Mesothelial cell of epicardium (in vitro differentiated cells): ENCODE data around the gene CRISP2. TPM values are rescaled to one million over a fixed set of nuclear protein-coding genes. Genes with fewer than 3 reads are reported as not detected.

Experiments
- DNase-seq, 2 experiments: peaks; one replicate each; pipeline ENCODE4 v3.0.0; 2021; ENCODE audit warnings: low spot score in 2 of 2; ENCODE audit not compliant: unreplicated experiment in 2 of 2
- H3K27ac Mint-ChIP-seq: 2 replicates; pipeline ENCODE4 v1.8.0; 2021; ENCODE audit warnings: mixed read lengths
- H3K27me3 Mint-ChIP-seq: 2 replicates; pipeline ENCODE4 v1.8.0; 2021; ENCODE audit warnings: low read depth, mixed read lengths
- H3K36me3 Mint-ChIP-seq: 2 replicates; pipeline ENCODE4 v1.8.0; 2021; ENCODE audit warnings: mixed read lengths
- H3K4me1 Mint-ChIP-seq: 2 replicates; pipeline ENCODE4 v1.8.0; 2021; ENCODE audit warnings: mixed read lengths
- H3K4me3 Mint-ChIP-seq: 2 replicates; pipeline ENCODE4 v1.8.0; 2021; ENCODE audit warnings: mild to moderate bottlenecking, moderate library complexity, mixed read lengths
- H3K9me3 Mint-ChIP-seq: 2 replicates; pipeline ENCODE4 v1.8.0; 2021; ENCODE audit warnings: mixed read lengths
- total RNA-seq: library from RNA; stranded (reverse); gene quantifications from 3 replicates; pipeline ENCODE4 v1.2.1, GENCODE V29; 2021
- TF ChIP-seq, protein P1 (sequence below): fragments of 200-600 bp; sonication (generic); IDR thresholded peaks from one replicate; pipeline ENCODE4 v1.5.0; 2021; ENCODE audit warnings: antibody characterized with exemption; ENCODE audit not compliant: unreplicated experiment

The CRISP2 gene, protein sequence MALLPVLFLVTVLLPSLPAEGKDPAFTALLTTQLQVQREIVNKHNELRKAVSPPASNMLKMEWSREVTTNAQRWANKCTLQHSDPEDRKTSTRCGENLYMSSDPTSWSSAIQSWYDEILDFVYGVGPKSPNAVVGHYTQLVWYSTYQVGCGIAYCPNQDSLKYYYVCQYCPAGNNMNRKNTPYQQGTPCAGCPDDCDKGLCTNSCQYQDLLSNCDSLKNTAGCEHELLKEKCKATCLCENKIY
- total RNA-seq, result not detected in 3 replicates

- Mint-ChIP-seq H3K9me3 (peaks cover 22% of the 10 kb centered on the region), H3K27me3 (no peaks in the 10 kb centered on the region), H3K4me1 (no peaks in the 10 kb centered on the region), H3K27ac (no peak within 1 kb of the TSS), H3K4me3 (no peak within 1 kb of the TSS), H3K36me3 (no peaks in the 10 kb centered on the region)
- DNase-seq, result no peak
- TF ChIP-seq, protein P1, sequence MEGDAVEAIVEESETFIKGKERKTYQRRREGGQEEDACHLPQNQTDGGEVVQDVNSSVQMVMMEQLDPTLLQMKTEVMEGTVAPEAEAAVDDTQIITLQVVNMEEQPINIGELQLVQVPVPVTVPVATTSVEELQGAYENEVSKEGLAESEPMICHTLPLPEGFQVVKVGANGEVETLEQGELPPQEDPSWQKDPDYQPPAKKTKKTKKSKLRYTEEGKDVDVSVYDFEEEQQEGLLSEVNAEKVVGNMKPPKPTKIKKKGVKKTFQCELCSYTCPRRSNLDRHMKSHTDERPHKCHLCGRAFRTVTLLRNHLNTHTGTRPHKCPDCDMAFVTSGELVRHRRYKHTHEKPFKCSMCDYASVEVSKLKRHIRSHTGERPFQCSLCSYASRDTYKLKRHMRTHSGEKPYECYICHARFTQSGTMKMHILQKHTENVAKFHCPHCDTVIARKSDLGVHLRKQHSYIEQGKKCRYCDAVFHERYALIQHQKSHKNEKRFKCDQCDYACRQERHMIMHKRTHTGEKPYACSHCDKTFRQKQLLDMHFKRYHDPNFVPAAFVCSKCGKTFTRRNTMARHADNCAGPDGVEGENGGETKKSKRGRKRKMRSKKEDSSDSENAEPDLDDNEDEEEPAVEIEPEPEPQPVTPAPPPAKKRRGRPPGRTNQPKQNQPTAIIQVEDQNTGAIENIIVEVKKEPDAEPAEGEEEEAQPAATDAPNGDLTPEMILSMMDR, result no peak
Observed at GRCh38 chr6:49713346-49713745, at the start of gene CRISP2. TSS of gene CRISP2 (minus strand) at chr6:49713543. CDS start at chr6:49709196, 4,347 bp downstream.

DNA sequence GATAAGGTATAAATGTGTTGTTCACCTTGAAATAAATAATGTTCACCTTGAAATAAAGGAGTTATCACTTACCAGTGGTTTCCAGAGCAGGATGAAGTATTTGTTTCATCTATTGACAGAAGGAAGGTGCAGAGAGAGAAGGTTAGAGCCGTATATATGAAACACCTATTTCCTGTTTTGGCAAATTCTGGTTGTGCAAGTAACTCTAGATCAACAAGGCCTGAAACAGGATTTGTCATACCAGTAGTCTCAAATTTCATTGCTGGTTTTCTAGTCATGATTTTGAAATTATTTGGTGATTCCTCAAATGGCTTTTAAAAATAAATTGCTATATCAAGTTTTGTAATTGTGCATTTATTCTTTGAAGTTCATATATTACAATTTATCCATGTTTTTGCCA is 30.9 kb upstream of the CRISP2 start, which contains the start of gene CRISP3:
Gene CRISP3 (minus strand): TSS at position 130 of the 400 bp plus-strand sequence. CDS start 21 bp downstream, at position 109.
- DNase-seq, result no peak
- Mint-ChIP-seq H3K27ac (no peak within 1 kb of the TSS), H3K27me3 (peaks cover 2% of the 10 kb centered on the region), H3K4me1 (peaks cover 19% of the 10 kb centered on the region), H3K36me3 (no peaks in the 10 kb centered on the region), H3K9me3 (peaks cover under 1% of the 10 kb centered on the region), H3K4me3 (no peak within 1 kb of the TSS)
- TF ChIP-seq, protein P1, result no peak

- Mint-ChIP-seq H3K27ac (no peak overlapping the region), H3K4me3 (no peak overlapping the region), H3K27me3 (peaks cover 5% of the 10 kb centered on the region), H3K36me3 (no peaks in the 10 kb centered on the region), H3K4me1 (peaks cover 19% of the 10 kb centered on the region), H3K9me3 (no peaks in the 10 kb centered on the region)
- no peak for DNase-seq
- TF ChIP-seq, protein P1, result no peak
Observed at GRCh38 chr6:49743429-49743828, 30.1 kb upstream of the CRISP2 start.

DNA sequence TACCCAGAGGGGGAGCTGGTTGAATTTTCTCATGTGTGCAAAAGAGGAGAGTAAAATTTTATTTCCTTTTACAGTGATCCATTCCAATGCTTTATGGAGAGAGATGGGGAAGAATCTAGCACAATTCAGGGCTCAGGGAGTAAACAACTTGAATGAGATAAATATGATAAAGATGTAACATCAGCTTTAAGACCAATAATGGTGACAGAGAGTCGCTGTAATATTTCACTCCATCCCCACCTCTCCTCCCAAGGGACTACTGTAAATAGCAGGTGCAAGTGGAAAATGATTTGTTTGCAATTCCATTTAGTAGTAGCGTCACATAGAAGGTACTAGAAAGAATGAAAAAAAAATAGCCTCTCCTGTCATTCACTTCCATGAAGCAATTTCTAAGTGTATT is 26.1 kb upstream of the CRISP2 start:
- Mint-ChIP-seq H3K27me3 (peaks cover 5% of the 10 kb centered on the region), H3K9me3 (no peaks in the 10 kb centered on the region), H3K27ac (no peak overlapping the region), H3K4me3 (no peak overlapping the region), H3K4me1 (peaks cover 19% of the 10 kb centered on the region), H3K36me3 (no peaks in the 10 kb centered on the region)
- TF ChIP-seq, protein P1, result no peak
- no peak for DNase-seq

GRCh38 chr6:49736017-49736508 is 22.7 kb upstream of the CRISP2 start:
- Mint-ChIP-seq H3K4me1 (peaks cover 22% of the 10 kb centered on the region), H3K27ac (no peak overlapping the region), H3K9me3 (no peaks in the 10 kb centered on the region), H3K36me3 (no peaks in the 10 kb centered on the region), H3K27me3 (peaks cover 5% of the 10 kb centered on the region), H3K4me3 (no peak overlapping the region)
- TF ChIP-seq, protein P1, result no peak
- DNase-seq, result no peak
